GM21576 (cell line): Measurements from ENCODE around the gene DAAM1.

Experiments used
- ATAC-seq: cut with Tn5 transposase; IDR thresholded peaks from one replicate; pipeline ENCODE4 v1.9.1; 2021; ENCODE audit warnings: mild to moderate bottlenecking, moderate library complexity; ENCODE audit not compliant: unreplicated experiment

DAAM1 gene

GRCh38 chr14:59407246-59408010 is 219.0 kb downstream of the DAAM1 start:
- no peak for ATAC-seq

DNA sequence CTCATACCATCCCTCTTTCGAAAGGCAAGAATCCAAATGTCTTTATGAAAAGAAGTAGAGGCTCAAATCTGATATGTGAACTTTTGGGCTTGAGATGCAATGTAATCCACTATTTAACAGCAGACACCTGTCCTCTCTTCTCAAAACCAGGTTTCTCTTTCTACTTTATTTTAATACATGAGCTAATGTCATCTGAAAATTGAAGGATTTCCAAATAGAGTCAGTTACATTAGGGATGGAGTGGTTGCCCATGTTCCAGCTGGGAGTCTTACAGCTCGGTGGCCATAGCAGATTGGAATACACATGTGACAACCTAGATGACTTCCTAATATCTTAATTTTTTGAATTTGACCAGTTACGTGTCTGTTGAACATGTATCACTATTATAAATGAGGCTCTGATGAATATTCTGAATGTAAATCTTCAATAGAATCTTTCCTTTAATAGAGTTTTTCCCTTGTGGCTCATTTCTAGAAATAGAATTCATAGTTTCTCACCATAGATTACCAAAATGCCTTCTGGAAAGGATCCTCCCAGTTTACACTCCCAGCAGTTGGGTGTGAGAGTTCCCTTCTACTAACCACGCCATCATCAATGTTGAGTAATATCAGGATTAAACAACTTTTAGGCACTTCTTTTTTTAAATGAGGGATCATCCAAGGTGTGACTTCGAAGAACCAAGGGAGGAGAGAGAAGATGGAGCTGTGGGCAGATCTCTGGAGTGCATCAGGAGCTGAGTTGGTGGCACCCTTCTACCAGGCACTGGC is 227.6 kb downstream of the DAAM1 start:
- no peak for ATAC-seq

DNA sequence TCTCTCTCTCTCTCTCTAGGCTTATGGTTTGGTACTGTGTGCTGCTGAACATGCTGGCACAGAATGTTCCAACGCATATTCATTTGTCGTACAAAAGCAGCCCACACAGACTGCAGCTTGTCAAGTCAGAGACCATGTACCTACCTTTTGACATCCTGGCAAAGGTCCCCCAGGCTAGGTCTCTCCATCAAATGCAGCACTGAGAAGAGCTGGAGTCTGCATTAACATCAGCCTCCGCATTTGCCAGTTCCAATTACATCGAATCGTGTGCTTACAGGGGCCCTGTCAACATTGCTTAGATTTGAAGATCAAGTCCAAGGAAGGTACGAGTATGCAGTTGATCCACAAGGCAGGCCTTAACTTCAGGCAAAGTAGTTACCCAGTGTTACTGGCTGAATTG is 228.8 kb downstream of the DAAM1 start:
- no peak for ATAC-seq

GRCh38 chr14:59419303-59419702 is 230.8 kb downstream of the DAAM1 start:
- ATAC-seq = no peak
